Endodermal cell (in vitro differentiated cells): ENCODE results near the gene AGPS. TPM values are rescaled to one million over a fixed set of nuclear protein-coding genes. Genes with fewer than 3 reads are reported as not detected.
"Not testable (repeated sequence)": the region's sequence is repeated elsewhere in the genome, so short reads cannot be mapped to it uniquely, and the experiment has no call there.

Source experiments
- DNase-seq: peaks from one replicate; pipeline ENCODE4 v3.0.0-alpha.2; 2017
- H3K27ac ChIP-seq: 2 replicates; pipeline ENCODE4 v1.5.1; 2013; ENCODE audit warnings: mild to moderate bottlenecking, low read depth, low read length, moderate library complexity
- H3K27me3 ChIP-seq: 2 replicates; pipeline ENCODE4 v1.6.1; 2013; ENCODE audit warnings: mild to moderate bottlenecking, low read length, moderate library complexity; ENCODE audit not compliant: insufficient read depth, control insufficient read depth, poor library complexity, severe bottlenecking
- H3K36me3 ChIP-seq: 2 replicates; pipeline ENCODE4 v1.7.0; 2013; ENCODE audit warnings: mild to moderate bottlenecking, low read length, moderate library complexity; ENCODE audit not compliant: control insufficient read depth, insufficient read depth
- H3K4me1 ChIP-seq: one replicate; pipeline ENCODE4 v1.7.0; 2013; ENCODE audit warnings: low read length; ENCODE audit not compliant: control insufficient read depth, insufficient read depth
- H3K4me3 ChIP-seq: 2 replicates; pipeline ENCODE4 v1.5.1; 2013; ENCODE audit warnings: mild to moderate bottlenecking, low read length, moderate library complexity
- H3K9ac ChIP-seq: 2 replicates; pipeline ENCODE4 v1.6.1; 2013; ENCODE audit warnings: mild to moderate bottlenecking, low read length, moderate library complexity; ENCODE audit not compliant: poor library complexity, severe bottlenecking; ENCODE audit errors: extremely low read depth
- H3K9me3 ChIP-seq: 2 replicates; pipeline ENCODE4 v1.6.1; 2013; ENCODE audit warnings: mild to moderate bottlenecking, low read length, moderate library complexity; ENCODE audit not compliant: control insufficient read depth
- H3K27ac Mint-ChIP-seq: 2 replicates; pipeline ENCODE4 v1.8.0; 2020; ENCODE audit warnings: mixed read lengths
- H3K27me3 Mint-ChIP-seq: 2 replicates; pipeline ENCODE4 v1.8.0; 2021; ENCODE audit warnings: mild to moderate bottlenecking, mixed read lengths; ENCODE audit not compliant: insufficient read depth
- H3K36me3 Mint-ChIP-seq: 2 replicates; pipeline ENCODE4 v1.8.0; 2020; ENCODE audit warnings: low read depth, mixed read lengths
- H3K4me1 Mint-ChIP-seq: 2 replicates; pipeline ENCODE4 v1.8.0; 2020; ENCODE audit warnings: mixed read lengths
- H3K4me3 Mint-ChIP-seq: 2 replicates; pipeline ENCODE4 v1.8.0; 2020; ENCODE audit warnings: mild to moderate bottlenecking, moderate library complexity, mixed read lengths
- H3K9me3 Mint-ChIP-seq: 2 replicates; pipeline ENCODE4 v1.8.0; 2020; ENCODE audit warnings: mild to moderate bottlenecking, mixed read lengths
- WGBS, 2 experiments: methylation state at CpG; one replicate each; pipeline versions ENCODE4 v1.1.5 to v1.1.7; 2013; ENCODE audit warnings: missing lambda C conversion rate in 2 of 2, mixed read lengths in 1 of 2; ENCODE audit not compliant: insufficient coverage in 1 of 2, insufficient read length in 1 of 2; 5-methylcytosine and 5-hydroxymethylcytosine counted together
- total RNA-seq, 2 donors: library from RNA; stranded (reverse); fragmentation: NEBNext Ultra II Directional in 1 of 2; extraction: Animal tissue kit (Norgen Biotek cat#: 25700) in 1 of 2; gene quantifications; 2 replicates in 1 of 2; 3 replicates in 1 of 2; pipeline ENCODE4 v1.2.1, GENCODE V29; 2021
- TF ChIP-seq, protein P1 (sequence below): fragments of 200-600 bp; sonication (generic); conservative IDR thresholded peaks from 2 replicates; pipeline ENCODE4 v1.5.0; 2021; ENCODE audit warnings: antibody characterized with exemption, mild to moderate bottlenecking

The AGPS gene
- total RNA-seq, 2 donors from 2014 or later, result 76.8 to 86.1 TPM

GRCh38 chr2:177550264-177551200 lies 158.0 kb downstream of the AGPS start:
- 91 to 95% methylated on average over 3 to 5 of the region's 5 CpGs for WGBS, 2 experiments
- TF ChIP-seq, protein P1, sequence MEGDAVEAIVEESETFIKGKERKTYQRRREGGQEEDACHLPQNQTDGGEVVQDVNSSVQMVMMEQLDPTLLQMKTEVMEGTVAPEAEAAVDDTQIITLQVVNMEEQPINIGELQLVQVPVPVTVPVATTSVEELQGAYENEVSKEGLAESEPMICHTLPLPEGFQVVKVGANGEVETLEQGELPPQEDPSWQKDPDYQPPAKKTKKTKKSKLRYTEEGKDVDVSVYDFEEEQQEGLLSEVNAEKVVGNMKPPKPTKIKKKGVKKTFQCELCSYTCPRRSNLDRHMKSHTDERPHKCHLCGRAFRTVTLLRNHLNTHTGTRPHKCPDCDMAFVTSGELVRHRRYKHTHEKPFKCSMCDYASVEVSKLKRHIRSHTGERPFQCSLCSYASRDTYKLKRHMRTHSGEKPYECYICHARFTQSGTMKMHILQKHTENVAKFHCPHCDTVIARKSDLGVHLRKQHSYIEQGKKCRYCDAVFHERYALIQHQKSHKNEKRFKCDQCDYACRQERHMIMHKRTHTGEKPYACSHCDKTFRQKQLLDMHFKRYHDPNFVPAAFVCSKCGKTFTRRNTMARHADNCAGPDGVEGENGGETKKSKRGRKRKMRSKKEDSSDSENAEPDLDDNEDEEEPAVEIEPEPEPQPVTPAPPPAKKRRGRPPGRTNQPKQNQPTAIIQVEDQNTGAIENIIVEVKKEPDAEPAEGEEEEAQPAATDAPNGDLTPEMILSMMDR, result no peak
- Histone ChIP-seq H3K4me3 (no peak overlapping the region), H3K36me3 (no peaks in the 10 kb centered on the region), H3K4me1 (no peaks in the 10 kb centered on the region), H3K9me3 (peaks cover 11% of the 10 kb centered on the region), H3K27ac (no peak overlapping the region), H3K9ac (no peak overlapping the region), H3K27me3 (no peaks in the 10 kb centered on the region)
- H3K27me3 Mint-ChIP-seq, result no peaks in the 10 kb centered on the region
- H3K27ac Mint-ChIP-seq, result no peak overlapping the region
- H3K9me3 Mint-ChIP-seq, result peaks cover 15% of the 10 kb centered on the region
- no peaks in the 10 kb centered on the region for H3K4me1 Mint-ChIP-seq
- H3K36me3 Mint-ChIP-seq, result peaks cover 17% of the 10 kb centered on the region
- no peak overlapping the region for H3K4me3 Mint-ChIP-seq
- DNase-seq, result no peak

DNA sequence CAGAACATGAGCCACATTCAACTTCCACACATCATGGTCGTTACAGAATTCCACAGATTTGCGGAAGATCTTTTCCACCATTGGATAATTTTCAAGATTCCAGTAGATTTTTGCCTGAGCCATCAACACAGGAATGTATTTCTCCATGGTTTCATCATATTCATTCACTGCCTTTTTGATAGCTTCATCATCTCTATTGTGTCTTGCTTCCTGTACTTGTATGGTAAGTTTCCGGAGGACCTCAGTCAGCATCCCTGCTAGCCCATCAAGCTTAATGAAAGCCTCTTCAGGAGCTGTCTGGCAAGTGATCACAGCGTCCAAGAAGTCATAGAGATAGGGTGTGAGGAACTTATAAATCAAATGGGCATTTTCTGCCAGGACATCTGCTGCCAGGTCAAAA lies 158.8 kb downstream of the AGPS start:
- not testable (repeated sequence) for H3K27ac ChIP-seq, H3K4me3 Mint-ChIP-seq, H3K27ac Mint-ChIP-seq, H3K9me3 Mint-ChIP-seq, H3K36me3 ChIP-seq, H3K9ac ChIP-seq, H3K4me1 Mint-ChIP-seq, DNase-seq, H3K27me3 Mint-ChIP-seq, H3K27me3 ChIP-seq, H3K4me1 ChIP-seq, H3K9me3 ChIP-seq
- H3K4me3 ChIP-seq, result peak overlapping the region; percentile 96
- H3K36me3 Mint-ChIP-seq, result peaks cover 10% of the 10 kb centered on the region
- WGBS, 2 experiments, result 94 to 100% methylated on average over 1 to 4 of the region's 4 CpGs

- WGBS, 2 experiments, result 79 to 86% methylated on average over 8 to 13 of the region's 13 CpGs
- Histone ChIP-seq H3K27me3 (no peaks in the 10 kb centered on the region), H3K36me3 (no peaks in the 10 kb centered on the region), H3K4me1 (no peaks in the 10 kb centered on the region), H3K9me3 (peaks cover under 1% of the 10 kb centered on the region), H3K9ac (peak overlapping the region; percentile 98), H3K4me3 (peak overlapping the region; percentile 96), H3K27ac (peak overlapping the region; percentile 96)
- peaks cover 4% of the 10 kb centered on the region for H3K9me3 Mint-ChIP-seq
- H3K27ac Mint-ChIP-seq, result peak overlapping the region; percentile 99
- no peaks in the 10 kb centered on the region for H3K27me3 Mint-ChIP-seq
- DNase-seq, result peak; percentile 76
- H3K4me1 Mint-ChIP-seq, result no peaks in the 10 kb centered on the region
- peaks cover 6% of the 10 kb centered on the region for H3K36me3 Mint-ChIP-seq
- H3K4me3 Mint-ChIP-seq, result peak overlapping the region; percentile 80
- TF ChIP-seq, protein P1, result no peak
Observed at GRCh38 chr2:177551989-177552421, 159.4 kb downstream of the AGPS start.
